Small intestine (tissue), 7 donors: ENCODE measurements around the gene WNT10A. TPM values are rescaled to one million over a fixed set of nuclear protein-coding genes. Genes with fewer than 3 reads are reported as not detected.
"Not testable (repeated sequence)": the region's sequence is repeated elsewhere in the genome, so short reads cannot be mapped to it uniquely, and the experiment has no call there.

ENCODE experiments used
- DNase-seq, 2 donors: peaks; one replicate each; pipeline versions ENCODE4 v3.0.0 to v3.0.0-alpha.2; 2013
- FAIRE-seq: peaks from 2 replicates; lab custom pipeline; 2012; peaks lifted over from hg19 to GRCh38; lab: Jason Lieb, UNC
- H3K27ac ChIP-seq, 3 donors: one replicate each; pipeline ENCODE4 v1.5.1; 2013; ENCODE audit warnings: low read length in 2 of 3, mild to moderate bottlenecking in 2 of 3, control low read depth in 1 of 3, inconsistent platforms in 1 of 3, low read depth in 1 of 3, moderate library complexity in 1 of 3
- H3K27me3 ChIP-seq, 3 donors: one replicate each; pipeline ENCODE4 v1.6.1; 2013; ENCODE audit warnings: low read length in 3 of 3, inconsistent platforms in 1 of 3; ENCODE audit not compliant: control insufficient read depth in 3 of 3, insufficient read depth in 3 of 3
- H3K36me3 ChIP-seq, 3 donors: one replicate each; pipeline ENCODE4 v1.6.1; 2013; ENCODE audit warnings: low read length in 3 of 3, inconsistent platforms in 1 of 3, low read depth in 1 of 3, mild to moderate bottlenecking in 1 of 3, moderate library complexity in 1 of 3; ENCODE audit not compliant: control insufficient read depth in 3 of 3, insufficient read depth in 2 of 3
- H3K4me1 ChIP-seq, 3 donors: one replicate each; pipeline ENCODE4 v1.6.1; 2013; ENCODE audit warnings: low read length in 2 of 3, inconsistent platforms in 1 of 3, low read depth in 1 of 3, mild to moderate bottlenecking in 1 of 3, moderate library complexity in 1 of 3; ENCODE audit not compliant: control insufficient read depth in 3 of 3, insufficient read depth in 2 of 3
- H3K4me3 ChIP-seq, 3 donors: one replicate each; pipeline ENCODE4 v1.5.1; 2013; ENCODE audit warnings: low read length in 3 of 3, control low read depth in 1 of 3, inconsistent platforms in 1 of 3, low read depth in 1 of 3, mild to moderate bottlenecking in 1 of 3, moderate library complexity in 1 of 3
- H3K9me3 ChIP-seq, 2 donors: one replicate each; pipeline ENCODE4 v1.6.1; 2013; ENCODE audit warnings: low read depth in 1 of 2, low read length in 1 of 2; ENCODE audit not compliant: control insufficient read depth in 2 of 2, insufficient read depth in 1 of 2
- WGBS, 3 donors: extraction: QIAGEN DNeasy Blood & Tissue Kit; methylation state at CpG; one replicate each; pipeline ENCODE4 v1.1.7; 2013; 5-methylcytosine and 5-hydroxymethylcytosine counted together
- polyA plus RNA-seq, 4 donors: library from polyadenylated mRNA; stranded (reverse) in 3 of 4; unstranded in 1 of 4; fragments of 200-250 nt in 3 of 4; fragments of 120-200 nt in 1 of 4; gene quantifications; one replicate each; pipeline versions ENCODE4 v1.2.1 to v1.2.3, GENCODE V29; 2013
- donor health status: healthy with polysubstance abuse.
- donor health status: control.
- donor health status: control.
- donor health status: Bipolar disorder and iron deficiency.
- donor health status: healthy.

The WNT10A gene
- polyA plus RNA-seq, 4 donors: 0.07 to 2.4 (median 0.37) TPM; not detected in 1

DNA sequence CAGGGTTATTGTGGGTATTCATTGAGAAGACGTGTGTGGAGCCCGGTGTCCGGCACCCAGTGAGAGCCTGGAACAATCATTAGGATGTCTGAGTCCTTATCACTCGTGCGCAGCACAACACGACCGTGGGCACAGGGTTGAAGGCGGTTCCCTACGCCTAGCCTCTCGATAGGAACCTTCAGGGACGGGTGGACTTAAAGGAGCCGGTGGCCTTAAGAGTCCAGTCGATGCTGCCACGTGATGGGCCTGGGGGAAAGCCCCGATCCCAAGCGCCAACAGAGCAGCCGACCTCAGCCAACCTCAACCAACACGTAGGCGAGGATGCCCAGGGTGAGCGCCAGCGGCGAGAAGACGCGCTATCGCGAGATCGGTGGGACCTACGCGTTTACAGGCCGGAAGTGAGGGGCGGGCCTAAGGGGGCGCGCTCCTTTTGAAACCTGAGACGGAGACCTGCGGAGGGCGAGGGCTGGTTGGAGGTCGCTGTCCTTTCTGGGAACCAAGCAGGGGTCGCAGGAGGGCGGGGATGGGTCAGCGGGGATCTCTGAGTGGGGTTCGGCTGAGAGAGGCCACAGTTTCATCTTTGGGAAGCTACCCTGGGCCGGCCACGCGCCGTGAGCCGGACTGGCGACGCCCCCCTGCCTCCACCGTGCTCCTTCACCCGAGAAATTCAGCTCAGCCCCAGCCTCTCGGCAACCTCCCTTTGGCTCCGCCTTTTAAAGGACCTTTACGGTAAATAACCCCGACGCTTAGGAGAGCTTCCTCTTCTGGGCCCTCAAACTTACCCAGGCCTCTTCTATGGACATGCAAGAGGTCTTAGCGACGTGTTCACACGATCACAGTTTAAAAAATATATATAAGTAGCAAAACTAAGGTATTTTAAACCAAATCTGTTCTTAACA lies 28.3 kb downstream of the WNT10A start:
- Histone ChIP-seq H3K4me1 (peaks cover 0 to 5% (median 4%) of the 10 kb centered on the region in 3 donors), H3K4me3 (peak overlapping the region in 2 of 3 donors; percentile 55 to 63), H3K9me3 (no peaks in the 10 kb centered on the region), H3K27ac (peak overlapping the region in 1 of 3 donors; percentile 14), H3K36me3 (no peaks in the 10 kb centered on the region), H3K27me3 (peaks cover 0 to 30% (median 0%) of the 10 kb centered on the region in 3 donors)
- FAIRE-seq (no peak), DNase-seq (peak; percentile 90 to 95)
- WGBS, 3 donors: 2 to 3% (median 2%) methylated on average over 58 of the region's 58 CpGs

- FAIRE-seq: no peak
These were observed 30.1 kb downstream of the WNT10A start for GRCh38 chr2:218910741-218911140.

GRCh38 chr2:218920504-218920903 lies 39.9 kb downstream of the WNT10A start:
- Histone ChIP-seq H3K27me3 (peaks cover 0 to 5% (median 0%) of the 10 kb centered on the region in 3 donors), H3K27ac (no peak overlapping the region), H3K36me3 (no peaks in the 10 kb centered on the region), H3K9me3 (peaks cover 0 to 11% of the 10 kb centered on the region in 2 donors), H3K4me3 (no peak overlapping the region), H3K4me1 (no peaks in the 10 kb centered on the region)
- no peak for FAIRE-seq
- no peak for DNase-seq
- 84 to 93% (median 85%) methylated on average over 1 of the region's 1 CpG for WGBS, 3 donors

More at GRCh38 chr2:218910741-218911140, 30.1 kb downstream of the WNT10A start:
- 89 to 98% (median 91%) methylated on average over 6 of the region's 6 CpGs for WGBS, 3 donors
- H3K4me3 ChIP-seq: no peak overlapping the region
- H3K36me3 ChIP-seq: no peaks in the 10 kb centered on the region
- H3K27me3 ChIP-seq: peaks cover 0 to 16% (median 0%) of the 10 kb centered on the region in 3 donors
- H3K27ac ChIP-seq: no peak overlapping the region
- no peaks in the 10 kb centered on the region for H3K9me3 ChIP-seq
- peaks cover 0 to 5% (median 4%) of the 10 kb centered on the region in 3 donors for H3K4me1 ChIP-seq
- no peak for DNase-seq

DNA sequence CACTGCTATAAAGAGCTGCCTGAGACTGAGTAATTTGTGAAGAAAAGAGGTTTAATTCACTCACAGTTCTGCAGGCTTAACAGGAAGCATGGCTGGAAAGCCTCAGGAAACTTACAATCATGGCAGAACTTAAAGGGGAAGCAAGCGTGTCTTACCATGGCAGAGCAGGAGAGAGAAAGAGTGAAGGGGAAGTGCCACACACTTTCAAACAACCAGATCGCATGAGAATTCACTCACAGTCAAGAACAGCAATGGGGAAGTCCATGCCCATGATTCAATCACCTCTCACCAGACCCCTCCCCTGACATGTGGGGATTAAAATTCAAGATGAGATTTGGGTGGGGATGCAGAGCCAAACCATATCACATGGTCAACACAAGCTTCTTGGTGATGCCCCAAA lies 44.1 kb downstream of the WNT10A start:
- Histone ChIP-seq H3K27me3 (peaks cover 0 to 9% (median 2%) of the 10 kb centered on the region in 3 donors), H3K4me3 (no peak overlapping the region), H3K9me3 (peaks cover 0 to 11% of the 10 kb centered on the region in 2 donors), H3K4me1 (no peaks in the 10 kb centered on the region), H3K27ac (no peak overlapping the region), H3K36me3 (no peaks in the 10 kb centered on the region)
- DNase-seq (no peak), FAIRE-seq (no peak)
- WGBS, 3 donors: 73 to 90% (median 83%) methylated on average over 2 of the region's 2 CpGs

DNA sequence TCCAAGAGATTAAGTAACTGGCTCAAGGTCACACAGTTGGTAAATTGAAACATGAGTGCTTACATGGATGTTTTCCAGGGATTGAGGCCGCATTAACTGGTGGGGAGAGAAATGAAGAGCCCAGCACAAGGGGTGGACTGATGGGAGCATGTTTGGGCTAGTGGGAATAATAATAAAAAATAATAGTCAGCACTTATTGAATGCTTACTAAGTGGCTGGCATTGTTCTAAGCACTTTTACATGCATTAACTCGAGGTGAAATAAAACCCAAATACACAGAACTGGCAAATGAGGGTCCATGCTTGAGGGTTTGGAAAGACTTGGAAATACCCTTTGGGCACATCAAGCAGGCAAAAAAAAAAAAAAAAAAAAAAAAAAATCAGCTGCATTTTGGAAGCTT lies 44.8 kb downstream of the WNT10A start:
- Histone ChIP-seq H3K4me1 (no peaks in the 10 kb centered on the region), H3K9me3 (peaks cover 0 to 11% of the 10 kb centered on the region in 2 donors), H3K4me3 (no peak overlapping the region), H3K36me3 (no peaks in the 10 kb centered on the region), H3K27me3 (peaks cover 0 to 9% (median 2%) of the 10 kb centered on the region in 3 donors), H3K27ac (no peak overlapping the region)
- DNase-seq (no peak), FAIRE-seq (no peak)
- 69 to 86% (median 84%) methylated on average over 2 of the region's 2 CpGs for WGBS, 3 donors

GRCh38 chr2:218927422-218927821 lies 46.8 kb downstream of the WNT10A start:
- FAIRE-seq (no peak), DNase-seq (no peak)
- no peak overlapping the region for H3K4me3 ChIP-seq
- WGBS, 3 donors: 60 to 69% (median 68%) methylated on average over 2 of the region's 2 CpGs
- H3K27ac ChIP-seq: no peak overlapping the region
- no peaks in the 10 kb centered on the region for H3K36me3 ChIP-seq
- peaks cover 0 to 9% (median 2%) of the 10 kb centered on the region in 3 donors for H3K27me3 ChIP-seq
- H3K9me3 ChIP-seq: peaks cover 0 to 11% of the 10 kb centered on the region in 2 donors
- H3K4me1 ChIP-seq: no peaks in the 10 kb centered on the region

GRCh38 chr2:218927876-218928275 lies 47.2 kb downstream of the WNT10A start:
- Histone ChIP-seq H3K4me1 (no peaks in the 10 kb centered on the region), H3K36me3 (no peaks in the 10 kb centered on the region), H3K4me3 (no peak overlapping the region), H3K27me3 (peaks cover 0 to 9% (median 2%) of the 10 kb centered on the region in 3 donors), H3K9me3 (peaks cover 0 to 11% of the 10 kb centered on the region in 2 donors), H3K27ac (no peak overlapping the region)
- WGBS, 3 donors: 69 to 71% (median 70%) methylated on average over 4 of the region's 4 CpGs
- no peak for FAIRE-seq
- no peak for DNase-seq

GRCh38 chr2:218930488-218930887 lies 49.8 kb downstream of the WNT10A start:
- DNase-seq, FAIRE-seq, H3K4me1 ChIP-seq, H3K4me3 ChIP-seq, H3K36me3 ChIP-seq, H3K9me3 ChIP-seq, H3K27ac ChIP-seq, H3K27me3 ChIP-seq: not testable (repeated sequence)
- WGBS, 3 donors: 93 to 95% (median 94%) methylated on average over 4 to 7 of the region's 10 CpGs
